Measurements from ENCODE around the gene SURF2. TPM values are rescaled to one million over a fixed set of nuclear protein-coding genes. Genes with fewer than 3 reads are reported as not detected.
"Not testable (repeated sequence)": the region's sequence is repeated elsewhere in the genome, so short reads cannot be mapped to it uniquely, and the experiment has no call there.

The SURF2 gene
- 34.7 TPM for polyA plus RNA-seq

DNA sequence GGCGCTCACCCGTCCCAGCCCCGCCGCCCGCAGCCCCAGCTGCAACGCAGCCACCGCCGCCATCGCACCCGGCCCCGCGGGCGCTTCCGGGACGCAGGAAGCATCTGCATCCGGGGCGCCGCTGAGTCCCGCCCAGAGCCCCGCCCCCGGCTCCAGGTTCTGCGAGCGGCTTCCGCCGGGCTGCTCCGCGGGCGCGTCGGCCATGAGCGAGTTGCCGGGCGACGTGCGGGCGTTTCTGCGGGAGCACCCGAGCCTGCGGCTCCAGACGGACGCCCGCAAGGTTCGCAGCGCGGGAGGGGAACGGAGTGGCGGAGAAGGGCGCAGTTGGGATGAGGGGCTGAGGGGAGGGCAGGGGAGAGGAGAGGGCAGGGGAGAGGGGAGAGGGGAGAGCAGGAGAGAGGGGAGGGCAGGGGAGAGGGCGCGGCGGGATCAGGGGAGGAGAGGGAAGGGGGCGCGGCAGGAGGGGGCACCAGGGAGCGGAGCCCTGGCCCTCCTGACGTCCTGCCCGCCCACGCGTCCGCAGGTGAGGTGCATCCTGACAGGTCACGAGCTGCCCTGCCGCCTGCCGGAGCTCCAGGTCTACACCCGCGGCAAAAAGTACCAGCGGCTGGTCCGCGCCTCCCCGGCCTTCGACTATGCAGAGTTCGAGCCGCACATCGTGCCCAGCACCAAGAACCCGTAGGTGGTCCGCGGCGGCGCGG lies at the start of gene SURF2, which contains the start of gene SURF1:
Gene SURF2, plus strand, starts transcription at position 160 of the 701 bp plus-strand sequence. Its CDS starts 43 bp downstream, at position 203.
Gene SURF1, minus strand, starts transcription at position 97 of the 701 bp plus-strand sequence. Its CDS starts 34 bp downstream, at position 63.
- Mint-ChIP-seq H3K4me1 (peaks cover 3 to 20% (median 13%) of the 10 kb centered on the region in 3 donors), H3K36me3 (no peaks in the 10 kb centered on the region), H3K4me3 (peak within 1 kb of the TSS; percentile 85 to 95 (median 94)), H3K9me3 (no peaks in the 10 kb centered on the region), H3K27ac (peak within 1 kb of the TSS; percentile 92), H3K27me3 (no peaks in the 10 kb centered on the region)

DNA sequence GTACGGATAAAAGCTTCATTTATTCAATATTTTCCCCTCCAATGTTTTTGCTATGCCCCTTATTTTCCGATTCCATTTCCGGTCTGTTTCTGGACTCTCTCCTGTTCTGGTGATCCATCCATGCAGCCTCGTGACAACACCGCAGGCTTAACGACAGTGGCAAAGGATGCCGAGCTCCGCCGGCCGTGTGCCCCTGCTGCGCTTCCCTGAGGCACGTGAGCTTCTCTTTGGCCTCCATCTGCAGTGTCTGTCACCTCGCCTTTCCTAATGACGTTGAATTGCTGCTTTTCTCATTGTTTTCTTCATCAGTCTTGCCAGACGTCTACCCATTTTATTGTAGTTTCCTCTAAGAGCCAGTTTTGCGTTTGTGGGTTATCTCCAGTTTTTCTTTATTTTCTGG lies 49.0 kb upstream of the SURF2 start:
- H3K27ac Mint-ChIP-seq = peak overlapping the region in 1 of 3 donors; percentile 33
- H3K36me3 Mint-ChIP-seq = no peaks in the 10 kb centered on the region
- no peak overlapping the region for H3K4me3 Mint-ChIP-seq
- H3K9me3 Mint-ChIP-seq = no peaks in the 10 kb centered on the region
- peaks cover 20% of the 10 kb centered on the region for H3K27me3 Mint-ChIP-seq
- no peaks in the 10 kb centered on the region for H3K4me1 Mint-ChIP-seq

GRCh38 chr9:133309608-133310007 lies 46.7 kb upstream of the SURF2 start:
- Mint-ChIP-seq H3K4me3 (no peak overlapping the region), H3K36me3 (no peaks in the 10 kb centered on the region), H3K4me1 (no peaks in the 10 kb centered on the region), H3K9me3 (no peaks in the 10 kb centered on the region), H3K27me3 (peaks cover 20% of the 10 kb centered on the region), H3K27ac (no peak overlapping the region)

DNA sequence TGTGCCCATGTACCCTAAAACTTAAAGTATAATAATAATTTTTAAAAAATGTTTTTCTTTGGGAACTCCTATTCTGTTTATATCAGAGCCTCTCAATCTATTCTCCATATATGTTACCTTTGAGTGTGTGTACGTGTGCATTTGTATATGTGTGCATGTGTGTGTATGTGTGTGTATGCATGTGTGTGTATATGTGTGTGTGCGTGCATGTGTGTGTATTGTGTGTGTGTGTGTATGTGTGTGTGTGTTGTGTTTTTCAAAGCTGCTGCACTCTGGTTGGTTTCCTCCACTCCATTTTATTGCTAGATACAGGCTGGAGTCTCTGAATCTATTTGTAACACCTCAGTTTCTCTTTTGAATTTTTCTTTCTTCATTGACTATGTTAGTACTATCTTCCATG lies 40.4 kb upstream of the SURF2 start:
- Mint-ChIP-seq H3K27me3 (peaks cover 4% of the 10 kb centered on the region), H3K4me3 (no peak overlapping the region), H3K9me3 (no peaks in the 10 kb centered on the region), H3K36me3 (no peaks in the 10 kb centered on the region), H3K27ac (no peak overlapping the region), H3K4me1 (no peaks in the 10 kb centered on the region)

DNA sequence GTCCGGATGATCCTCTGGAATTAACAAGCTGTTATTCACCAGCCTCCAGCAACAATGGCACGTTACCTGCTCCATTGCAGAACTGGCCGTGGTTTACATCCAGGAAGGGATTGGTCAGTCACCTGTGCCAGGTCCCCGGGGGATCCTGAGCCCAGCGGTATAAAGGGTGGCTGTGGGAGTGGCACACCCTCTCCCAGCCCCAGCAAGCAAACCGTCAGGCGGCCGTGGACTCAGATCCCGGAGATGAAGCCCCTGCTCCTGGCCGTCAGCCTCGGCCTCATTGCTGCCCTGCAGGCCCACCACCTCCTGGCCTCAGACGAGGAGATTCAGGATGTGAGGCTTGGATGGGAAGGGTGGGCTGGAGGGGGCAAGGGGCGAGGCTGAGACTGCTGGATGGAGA lies 38.8 kb upstream of the SURF2 start:
- not testable (repeated sequence) for H3K36me3 Mint-ChIP-seq, H3K27ac Mint-ChIP-seq, H3K4me3 Mint-ChIP-seq, H3K4me1 Mint-ChIP-seq, H3K27me3 Mint-ChIP-seq, H3K9me3 Mint-ChIP-seq

DNA sequence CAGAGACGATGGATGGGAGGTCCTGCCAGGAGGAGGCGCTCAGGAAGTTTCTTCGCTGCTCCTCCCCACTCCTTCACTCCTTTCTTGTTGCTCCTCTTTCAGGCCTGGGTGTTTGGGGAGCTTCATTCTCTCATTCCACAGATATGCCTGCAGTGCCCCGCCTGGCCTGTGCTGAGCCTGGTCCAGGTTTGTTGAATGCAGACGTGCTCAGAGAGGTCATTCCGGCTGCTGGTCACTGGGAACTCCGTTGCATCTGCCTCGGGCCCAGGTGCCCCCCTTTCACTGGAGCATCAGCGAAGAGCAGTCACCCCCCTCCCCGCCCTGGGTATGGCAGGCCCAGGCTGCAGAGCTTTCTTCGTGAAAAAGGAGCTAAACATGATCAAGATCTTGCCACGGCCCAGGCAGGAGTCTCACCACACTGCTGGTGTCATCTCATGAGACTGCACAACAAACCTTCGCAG lies 35.9 kb upstream of the SURF2 start:
- no peak overlapping the region for H3K4me3 Mint-ChIP-seq

GRCh38 chr9:133321411-133321935 lies 34.9 kb upstream of the SURF2 start:
- Mint-ChIP-seq H3K27me3 (peaks cover 6% of the 10 kb centered on the region), H3K9me3 (peaks cover 0 to 2% (median 0%) of the 10 kb centered on the region in 3 donors), H3K27ac (no peak overlapping the region), H3K4me1 (no peaks in the 10 kb centered on the region), H3K36me3 (no peaks in the 10 kb centered on the region), H3K4me3 (no peak overlapping the region)

More for the DNA sequence above, 35.9 kb upstream of the SURF2 start:
- H3K4me1 Mint-ChIP-seq = no peaks in the 10 kb centered on the region
- peaks cover 6% of the 10 kb centered on the region for H3K27me3 Mint-ChIP-seq
- H3K27ac Mint-ChIP-seq = no peak overlapping the region
- H3K9me3 Mint-ChIP-seq = peaks cover 0 to 2% (median 0%) of the 10 kb centered on the region in 3 donors
- no peaks in the 10 kb centered on the region for H3K36me3 Mint-ChIP-seq

GRCh38 chr9:133322701-133323100 lies 33.6 kb upstream of the SURF2 start:
- Mint-ChIP-seq H3K4me1 (no peaks in the 10 kb centered on the region), H3K4me3 (no peak overlapping the region), H3K36me3 (peaks cover 2% of the 10 kb centered on the region), H3K27me3 (peaks cover 6% of the 10 kb centered on the region), H3K9me3 (peaks cover 0 to 2% (median 0%) of the 10 kb centered on the region in 3 donors), H3K27ac (no peak overlapping the region)

DNA sequence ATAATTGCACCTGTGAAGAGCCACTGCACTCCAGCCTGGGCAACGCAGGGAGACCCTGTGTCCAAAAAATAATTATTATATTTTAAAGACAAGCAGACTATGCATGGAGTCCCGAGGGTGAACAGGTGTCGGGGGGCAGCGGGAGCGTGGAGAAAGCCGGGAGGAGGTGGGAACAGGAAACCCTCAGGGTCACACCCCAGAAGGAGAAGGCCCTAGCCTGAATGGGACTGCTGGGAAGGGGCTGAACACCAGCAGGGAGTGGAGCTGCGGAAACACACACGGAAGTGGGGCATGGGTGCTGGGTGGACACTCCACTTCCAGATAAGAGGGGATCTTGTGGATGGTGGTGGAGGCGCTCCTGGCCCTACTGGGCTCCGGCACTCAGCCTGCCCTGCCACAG lies 33.1 kb upstream of the SURF2 start:
- no peaks in the 10 kb centered on the region for H3K4me1 Mint-ChIP-seq
- no peak overlapping the region for H3K27ac Mint-ChIP-seq
- H3K36me3 Mint-ChIP-seq = peaks cover 2% of the 10 kb centered on the region
- peaks cover 0 to 2% (median 0%) of the 10 kb centered on the region in 3 donors for H3K9me3 Mint-ChIP-seq
- H3K27me3 Mint-ChIP-seq = peaks cover 2% of the 10 kb centered on the region
- no peak overlapping the region for H3K4me3 Mint-ChIP-seq

DNA sequence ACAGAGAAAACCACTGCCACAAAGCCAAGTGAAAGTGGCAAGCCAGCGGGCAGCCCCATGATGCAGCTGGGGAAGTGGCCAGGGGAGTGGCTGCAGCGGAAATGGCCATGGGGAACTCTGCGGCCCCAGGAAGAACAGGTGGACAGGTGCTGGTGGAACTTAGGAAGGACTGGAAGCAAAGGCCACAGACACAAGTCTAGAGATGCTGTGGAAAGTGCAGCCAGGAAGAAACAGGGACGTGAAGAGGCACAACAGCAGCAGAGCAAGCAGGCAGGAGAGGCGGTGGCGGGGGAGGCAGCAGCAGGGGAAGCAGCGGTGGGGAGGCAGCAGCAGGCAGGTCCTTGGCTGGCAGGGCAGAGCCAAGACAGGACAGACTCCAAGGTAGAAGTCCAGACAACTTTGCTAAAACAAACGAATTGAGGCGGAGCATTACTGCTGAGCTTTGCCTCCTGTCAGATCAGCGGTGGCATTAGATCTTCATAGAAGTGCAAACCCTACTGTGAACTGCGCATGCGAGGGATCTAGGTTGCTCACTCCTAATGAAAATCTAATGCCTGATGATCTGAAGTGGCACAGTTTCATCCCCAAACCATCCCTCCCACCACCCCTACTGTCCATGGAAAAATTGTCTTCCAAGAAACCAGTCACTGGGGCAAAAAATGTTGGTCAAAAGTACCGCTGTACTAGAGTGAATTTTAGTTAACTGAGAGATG lies 32.2 kb upstream of the SURF2 start:
- Mint-ChIP-seq H3K36me3 (peaks cover 2% of the 10 kb centered on the region), H3K27ac (no peak overlapping the region), H3K9me3 (peaks cover 0 to 2% (median 0%) of the 10 kb centered on the region in 3 donors), H3K4me3 (peak overlapping the region in 1 of 4 donors; percentile 57), H3K27me3 (peaks cover 2% of the 10 kb centered on the region), H3K4me1 (peaks cover 0 to 4% (median 0%) of the 10 kb centered on the region in 3 donors)

DNA sequence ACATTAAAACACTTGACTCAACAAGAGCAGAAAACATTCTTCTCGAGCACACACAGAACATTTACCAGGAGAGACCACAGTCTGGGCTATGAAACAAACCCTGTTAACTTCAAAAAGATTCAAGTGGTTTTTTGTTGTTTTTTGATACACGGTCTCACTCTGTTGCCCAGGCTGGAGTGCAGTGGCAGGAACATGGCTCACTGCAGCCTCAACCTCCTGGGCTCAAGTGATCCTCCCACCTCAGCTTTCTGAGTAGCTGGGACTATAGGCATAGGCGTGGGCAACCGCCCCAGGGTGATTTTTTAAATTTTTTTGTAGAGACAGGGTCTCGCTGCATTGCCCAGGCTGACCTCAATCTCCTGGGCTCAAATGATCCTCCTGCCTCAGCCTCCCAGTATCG lies 29.3 kb upstream of the SURF2 start:
- H3K4me3 Mint-ChIP-seq, H3K36me3 Mint-ChIP-seq, H3K27me3 Mint-ChIP-seq, H3K27ac Mint-ChIP-seq, H3K9me3 Mint-ChIP-seq: not testable (repeated sequence)
- peaks cover 0 to 11% (median 5%) of the 10 kb centered on the region in 3 donors for H3K4me1 Mint-ChIP-seq

- peaks cover 0 to 2% (median 0%) of the 10 kb centered on the region in 3 donors for H3K9me3 Mint-ChIP-seq
- no peaks in the 10 kb centered on the region for H3K27me3 Mint-ChIP-seq
- H3K27ac Mint-ChIP-seq = no peak overlapping the region
- H3K36me3 Mint-ChIP-seq = peaks cover 4% of the 10 kb centered on the region
- H3K4me3 Mint-ChIP-seq = no peak overlapping the region
- peaks cover 0 to 11% (median 5%) of the 10 kb centered on the region in 3 donors for H3K4me1 Mint-ChIP-seq
Measured at GRCh38 chr9:133327834-133328484, 28.4 kb upstream of the SURF2 start.

DNA sequence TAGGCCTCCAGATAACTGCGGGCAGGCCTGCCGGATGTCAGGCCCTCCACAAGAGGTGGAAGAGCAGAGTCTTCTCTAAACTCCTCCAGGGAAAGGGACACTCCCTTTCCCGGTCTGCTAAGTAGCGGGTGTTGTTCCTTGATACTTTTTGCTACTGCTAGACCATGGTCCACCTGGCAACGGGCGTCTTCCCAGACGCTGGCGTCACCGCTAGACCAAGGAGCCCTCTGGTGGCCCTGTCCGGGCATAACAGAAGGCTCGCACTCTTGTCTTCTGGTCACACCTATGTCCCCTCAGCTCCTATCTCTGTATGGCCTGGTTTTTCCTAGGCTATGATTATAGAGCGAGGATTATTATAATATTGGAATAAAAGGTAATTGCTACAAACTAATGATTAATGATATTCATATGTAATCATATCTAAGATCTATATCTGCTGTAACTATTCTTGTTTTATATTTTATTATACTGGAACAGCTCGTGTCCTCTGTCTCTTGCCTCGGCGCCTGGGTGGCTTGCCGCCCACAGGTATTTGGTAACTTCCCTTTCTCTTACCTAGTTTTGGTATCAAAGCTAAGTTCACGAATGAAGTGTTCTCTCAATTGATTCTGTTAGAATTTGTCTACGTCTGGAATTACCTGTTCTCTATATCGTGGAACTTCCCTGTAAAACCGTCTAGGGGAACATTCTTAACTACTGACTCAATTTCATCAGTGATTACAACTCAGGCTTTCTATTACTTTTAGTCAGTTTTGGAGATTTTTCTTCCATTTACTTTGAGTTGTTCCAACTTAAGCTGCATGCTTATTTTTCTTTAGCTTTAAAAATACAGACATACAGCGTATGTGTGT lies 26.8 kb upstream of the SURF2 start:
- not testable (repeated sequence) for H3K36me3 Mint-ChIP-seq, H3K27me3 Mint-ChIP-seq, H3K9me3 Mint-ChIP-seq, H3K4me3 Mint-ChIP-seq
- peaks cover 0 to 14% (median 5%) of the 10 kb centered on the region in 3 donors for H3K4me1 Mint-ChIP-seq
- peak overlapping the region in 1 of 3 donors; percentile 80 for H3K27ac Mint-ChIP-seq

GRCh38 chr9:133331221-133331620 lies 25.1 kb upstream of the SURF2 start:
- Mint-ChIP-seq H3K4me1 (peaks cover 4 to 22% (median 18%) of the 10 kb centered on the region in 3 donors), H3K36me3 (peaks cover 4% of the 10 kb centered on the region), H3K4me3 (no peak overlapping the region), H3K27me3 (no peaks in the 10 kb centered on the region), H3K27ac (no peak overlapping the region), H3K9me3 (no peaks in the 10 kb centered on the region)
